T47D (cell line): ENCODE results near the gene PRRC1.

Experiments used
- DNase-seq, 2 experiments: peaks; one replicate each; pipeline versions ENCODE4 v3.0.0 to v3.0.0-alpha.2; 2011 to 2012; ENCODE audit warnings: low read depth in 1 of 2, low spot score in 1 of 2
- JUND ChIP-seq: IDR thresholded peaks from 2 replicates; pipeline ENCODE4 v1.6.1; 2012; ENCODE audit warnings: low read depth
- in situ Hi-C: cut with HindIII; loops from 2 replicates; pipeline ENCODE4 v1.10.0; 2016; ENCODE audit warnings: low sequenced_read_pairs, low pct_unique_long_range_greater_than_20kb

Gene PRRC1

DNA sequence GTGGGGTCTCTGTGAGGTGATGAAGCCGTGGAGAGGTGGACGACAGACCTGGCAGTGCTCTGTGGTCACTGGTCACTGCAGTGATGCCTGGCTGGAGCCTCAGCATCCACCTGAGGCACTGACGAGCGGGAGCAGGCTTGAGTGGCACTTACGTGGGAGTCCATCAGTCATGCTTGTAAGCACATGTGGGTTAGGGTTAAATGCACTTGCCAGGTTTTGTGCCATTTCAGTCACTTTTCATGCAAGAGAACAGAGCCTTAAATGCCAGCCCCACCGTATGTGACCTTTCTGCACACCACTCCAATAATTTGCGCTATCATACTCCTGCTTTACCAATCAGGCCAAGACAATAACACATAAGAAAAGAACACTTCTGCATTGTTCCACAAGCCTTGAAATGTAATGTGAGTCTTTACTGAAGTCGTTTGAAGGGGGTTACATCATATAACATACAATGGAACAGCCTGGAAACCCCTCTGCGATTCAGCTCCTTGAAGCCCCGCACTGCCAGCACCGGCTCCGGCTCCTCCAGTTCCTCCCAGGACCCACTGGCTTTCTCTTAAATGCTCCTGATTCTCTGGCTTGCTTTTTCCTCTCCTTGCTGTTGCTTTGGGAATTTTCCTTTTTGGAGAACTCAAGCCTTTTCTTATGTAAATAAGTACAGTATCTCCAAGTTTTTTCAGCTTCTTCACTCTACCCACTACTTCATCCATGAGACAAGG is 72.0 kb downstream of the PRRC1 start:
- in situ Hi-C loops, result no loop called here
- DNase-seq, result no peak
- no peak for TF ChIP-seq JUND

DNA sequence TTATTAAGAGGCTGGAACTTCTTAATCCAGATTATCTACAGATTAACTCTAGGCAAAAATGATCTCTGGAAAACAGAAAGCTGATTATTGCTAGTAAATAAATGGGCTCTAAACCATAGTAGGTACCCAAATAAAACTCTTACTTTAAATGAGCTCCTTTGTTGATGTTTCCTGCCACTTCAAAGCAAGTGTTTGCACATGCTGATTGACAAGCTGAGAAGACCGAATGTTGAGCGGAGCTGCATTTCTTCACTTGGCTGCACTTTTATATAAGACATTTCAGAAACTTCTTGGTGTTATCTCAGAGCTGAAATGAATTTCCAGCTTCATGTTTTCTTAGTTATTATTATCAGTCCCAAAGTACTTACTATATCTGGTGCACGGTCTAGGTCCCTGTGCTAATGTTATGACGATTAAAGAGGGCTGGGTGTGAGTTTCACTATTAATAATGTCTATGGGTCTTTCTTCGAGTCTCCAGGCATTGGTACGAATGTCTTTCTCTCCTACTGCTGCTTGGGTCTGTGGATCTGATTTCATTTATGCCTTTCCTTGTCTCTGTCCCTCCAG is 72.8 kb downstream of the PRRC1 start:
- TF ChIP-seq JUND, result no peak
- in situ Hi-C loops, result no loop called here
- no peak for DNase-seq

DNA sequence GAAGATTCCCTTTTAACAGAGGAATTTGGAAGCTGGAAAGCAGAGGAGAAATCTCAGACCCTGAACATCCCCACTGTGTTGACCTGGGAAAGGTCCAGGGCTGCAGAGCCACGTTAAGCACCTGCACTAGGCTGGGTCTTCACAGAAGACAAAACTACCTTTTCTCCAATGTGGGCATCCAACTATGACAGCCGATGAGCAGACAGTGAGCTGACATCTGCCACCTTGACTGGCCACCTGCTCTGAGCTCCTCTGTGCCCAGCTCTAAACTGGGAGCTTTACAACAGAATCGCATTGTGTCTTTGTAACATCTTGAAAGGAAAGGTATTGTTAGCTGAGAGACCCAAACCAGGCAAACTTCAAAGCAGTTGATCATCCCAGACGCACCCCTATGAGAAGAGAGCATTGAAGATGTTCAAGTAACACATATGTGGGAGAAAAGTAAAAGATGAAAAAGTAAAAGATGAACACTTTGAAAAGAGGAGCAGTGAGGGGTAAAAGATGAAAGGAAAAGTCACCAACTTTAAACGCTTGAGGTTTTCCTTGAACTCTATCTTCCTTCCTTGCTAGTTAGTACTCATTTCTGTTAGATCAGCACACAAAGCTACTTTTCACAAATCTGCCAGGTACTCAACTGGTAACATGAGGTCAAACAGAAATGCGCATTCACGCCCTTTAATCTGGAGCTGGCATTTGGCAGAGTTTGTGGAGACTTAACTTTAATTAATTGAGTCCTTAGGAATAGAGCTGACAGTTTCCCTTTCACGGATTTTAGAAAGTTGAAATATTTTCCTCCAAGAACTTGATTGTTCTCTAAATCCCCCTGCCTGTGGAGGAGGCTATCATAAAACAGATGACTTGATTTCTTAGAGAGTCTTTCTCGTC is 78.3 kb downstream of the PRRC1 start:
- no peak for TF ChIP-seq JUND
- no peak for DNase-seq
- in situ Hi-C loops, result no loop called here

DNA sequence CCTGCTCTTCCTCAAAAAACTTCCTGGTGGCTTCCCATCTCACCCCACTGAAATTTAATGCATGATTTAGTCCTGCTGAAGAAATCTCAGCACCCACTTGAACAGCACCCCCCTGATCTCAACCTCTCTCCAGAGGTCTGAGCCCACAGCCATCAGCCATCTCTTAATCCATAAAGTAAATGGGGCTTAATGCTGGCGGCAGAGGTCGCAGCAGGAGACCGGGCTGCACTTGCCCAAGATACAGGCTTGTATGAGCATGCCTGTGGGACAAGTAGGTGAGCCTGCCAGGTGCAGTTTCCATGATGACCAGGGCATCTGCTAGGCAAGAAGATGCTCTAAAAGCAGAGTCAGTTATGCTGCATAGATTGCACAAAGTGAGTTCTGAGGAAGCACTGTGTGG is 79.1 kb downstream of the PRRC1 start:
- no peak for TF ChIP-seq JUND
- DNase-seq, result no peak
- in situ Hi-C loops, result no loop called here

DNA sequence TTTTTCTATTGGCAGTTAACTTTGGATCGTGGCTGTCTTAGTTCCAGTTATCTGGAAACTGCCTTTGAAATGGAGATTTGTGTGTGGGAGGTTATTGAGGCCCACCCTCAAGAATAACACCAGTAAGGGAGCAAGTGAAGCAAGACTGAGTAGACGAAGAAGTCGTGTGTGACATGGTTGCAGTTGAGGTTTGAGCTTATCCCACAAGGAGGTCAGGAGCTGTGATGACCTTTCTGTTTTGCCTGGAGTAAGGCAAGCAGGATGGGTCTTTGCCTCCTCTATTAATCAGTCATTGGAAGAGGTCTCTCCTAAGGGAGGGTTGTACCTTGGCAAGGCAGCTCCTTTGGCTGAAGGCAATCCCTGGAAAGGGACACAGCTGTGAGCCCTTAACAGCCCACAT is 81.9 kb downstream of the PRRC1 start:
- in situ Hi-C loops, result no loop called here
- DNase-seq, result no peak
- no peak for TF ChIP-seq JUND

DNA sequence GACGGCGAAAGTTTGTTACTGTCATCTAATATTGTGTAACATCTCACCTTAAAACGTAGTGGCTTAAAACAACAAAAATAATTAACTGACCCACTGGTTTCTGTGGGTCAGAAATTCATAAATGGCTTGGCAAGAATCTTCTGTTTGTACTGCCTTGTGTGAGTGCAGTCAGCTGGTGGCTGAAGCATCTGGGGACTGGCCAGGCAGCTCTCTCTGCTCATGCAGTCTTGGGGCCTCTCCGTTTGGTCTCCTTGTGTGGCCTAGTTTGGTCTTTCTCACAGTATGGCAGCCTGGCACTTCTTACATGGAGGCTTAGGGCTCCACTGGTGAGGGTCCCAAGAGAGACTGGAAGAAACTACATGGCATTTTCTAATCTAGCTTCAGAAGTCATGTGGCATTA is 82.4 kb downstream of the PRRC1 start:
- TF ChIP-seq JUND, result no peak
- in situ Hi-C loops, result no loop called here
- DNase-seq, result no peak

DNA sequence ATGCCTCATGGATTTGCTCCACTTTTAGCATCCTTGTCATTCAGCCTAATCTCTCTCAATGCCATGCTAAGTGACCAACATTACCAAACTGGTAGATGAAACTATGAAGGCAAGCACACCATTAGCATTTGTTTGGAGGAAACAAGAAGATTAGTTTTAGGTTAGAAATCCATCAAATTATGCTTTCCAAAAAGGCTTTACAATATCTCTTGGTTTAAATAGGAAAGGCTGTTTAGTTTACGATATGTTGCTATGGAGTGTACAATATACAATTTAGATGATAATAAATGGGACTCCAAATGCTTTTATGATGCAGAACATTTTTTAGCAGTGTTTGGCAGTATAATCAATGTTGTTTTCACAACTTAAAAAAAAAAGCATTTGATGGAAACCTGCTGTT is 83.7 kb downstream of the PRRC1 start:
- no peak for DNase-seq
- no peak for TF ChIP-seq JUND
- in situ Hi-C loops, result no loop called here

DNA sequence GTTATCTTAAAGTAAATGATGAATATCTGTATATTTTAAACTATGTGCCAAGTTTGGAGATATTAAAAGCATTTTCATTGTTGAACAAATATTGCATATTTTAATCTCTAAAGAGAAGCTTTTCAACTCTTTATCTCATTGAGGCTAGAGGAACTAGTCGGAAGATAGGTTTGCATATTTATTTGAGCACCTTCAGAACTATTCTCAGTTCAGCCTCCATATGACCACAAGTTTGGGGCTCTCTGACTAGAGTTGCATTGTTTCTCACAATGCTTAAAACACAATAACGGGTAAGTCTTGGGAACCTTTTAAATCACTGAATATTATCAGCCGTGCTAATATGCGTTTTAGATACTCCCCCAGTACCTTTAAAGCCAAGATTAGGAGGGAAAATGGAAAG is 84.2 kb downstream of the PRRC1 start:
- in situ Hi-C loops, result no loop called here
- no peak for TF ChIP-seq JUND

DNA sequence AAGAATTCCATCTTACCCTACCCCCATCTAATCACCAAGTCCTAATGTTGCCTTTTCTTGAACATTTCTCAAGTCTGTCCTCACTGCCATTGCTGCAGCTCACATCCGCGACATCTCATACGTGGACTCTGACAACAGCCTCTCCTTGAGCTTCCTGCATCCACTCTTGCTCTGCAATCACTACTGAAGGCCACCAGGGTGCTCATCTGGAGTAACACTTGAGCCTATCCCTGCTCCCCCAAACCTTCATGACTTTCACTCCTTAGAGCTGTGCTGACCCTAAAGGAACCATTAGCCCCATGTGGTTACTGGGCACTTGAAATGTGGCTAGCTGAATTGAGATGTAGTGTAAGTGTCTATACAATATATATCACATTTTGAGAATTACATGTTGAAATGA is 85.0 kb downstream of the PRRC1 start:
- no peak for DNase-seq
- TF ChIP-seq JUND, result no peak
- in situ Hi-C loops, result no loop called here

More for the DNA sequence above, 84.2 kb downstream of the PRRC1 start:
- DNase-seq, result no peak

DNA sequence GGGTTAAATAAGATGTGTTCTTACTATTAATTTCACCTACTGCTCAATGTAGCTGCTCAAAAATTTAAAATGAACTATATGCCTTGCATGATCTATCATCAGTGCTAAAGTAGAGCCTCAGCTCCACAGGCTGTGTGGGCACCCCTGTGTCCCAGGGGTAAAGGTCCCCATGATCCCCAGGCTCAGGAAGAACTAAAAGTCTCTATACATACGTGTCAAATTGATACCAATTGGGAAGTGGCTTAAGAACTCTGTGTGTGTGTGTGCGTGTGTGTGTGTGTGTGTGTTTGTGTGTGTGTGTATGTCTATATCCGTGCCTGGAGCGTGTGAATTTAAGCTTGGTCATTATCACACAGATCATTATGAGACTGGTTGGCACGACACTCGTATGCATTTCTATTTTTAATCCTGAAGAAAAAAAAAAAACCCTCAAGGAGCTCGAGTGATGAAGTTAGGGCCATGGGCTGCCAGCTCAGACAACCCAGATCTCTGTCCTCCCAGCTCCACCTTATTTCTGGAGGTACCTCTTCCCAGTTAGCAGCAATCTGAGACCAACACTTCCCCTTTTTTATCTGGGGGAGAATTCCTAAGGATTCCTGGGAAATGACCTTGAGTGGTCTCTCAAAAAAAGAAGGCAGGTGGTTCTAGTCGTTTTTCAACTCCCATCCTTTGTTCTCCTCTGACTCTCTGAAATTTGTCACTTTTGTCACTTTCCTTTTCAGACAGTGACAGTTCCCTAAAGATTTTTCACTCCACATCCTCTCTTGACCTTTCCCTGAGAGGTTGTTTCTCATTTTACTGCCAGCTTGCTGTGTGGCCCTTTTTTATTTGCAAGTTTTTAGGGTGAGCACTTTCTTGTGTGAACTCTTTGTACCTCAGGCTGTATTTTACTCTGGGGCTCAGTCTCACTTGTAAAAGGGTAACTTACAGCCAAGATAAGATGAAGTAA is 85.7 kb downstream of the PRRC1 start:
- DNase-seq, result no peak
- in situ Hi-C loops, result no loop called here
- no peak for TF ChIP-seq JUND
